ENCODE data around the gene RUNX3. TPM values are rescaled to one million over a fixed set of nuclear protein-coding genes. Genes with fewer than 3 reads are reported as not detected.

The RUNX3 gene
- total and polyA plus RNA-seq, 2 of the 8 experiments (the other 6 are each of a cell fraction or from before 2014, with no cell fraction given) = 0.62 to 0.82 TPM

GRCh38 chr1:24969596-24970398, 39.7 kb upstream of the RUNX3 start (continued):
- TF ChIP-seq CHD7 (IDR thresholded peaks at IDR 0.05; ENCODE audit: insufficient replicate concordance, low read length) (no peak), CTCF (IDR thresholded peaks at IDR 0.05; ENCODE audit: control extremely low read depth in 1 of 3, insufficient read depth in 1 of 3, low read depth in 1 of 3, low read length in 3 of 3) (no peak), SRF (IDR thresholded peaks at IDR 0.05; ENCODE audit: low read depth, low read length) (no peak), CHD1 (IDR thresholded peaks at IDR 0.05; ENCODE audit: low read depth, low read length) (no peak), KDM1A (IDR thresholded peaks at IDR 0.05; ENCODE audit: borderline replicate concordance, low read length) (no peak), CEBPB (IDR thresholded peaks at IDR 0.05; ENCODE audit: low read depth, low read length) (no peak), NANOG (IDR thresholded peaks at IDR 0.05; ENCODE audit: insufficient read depth, low read depth, low read length, poor library complexity, severe bottlenecking) (no peak)

Measured in H1 (cell line).